Measurements from ENCODE around the gene KRTAP2-2.

Gene KRTAP2-2

DNA sequence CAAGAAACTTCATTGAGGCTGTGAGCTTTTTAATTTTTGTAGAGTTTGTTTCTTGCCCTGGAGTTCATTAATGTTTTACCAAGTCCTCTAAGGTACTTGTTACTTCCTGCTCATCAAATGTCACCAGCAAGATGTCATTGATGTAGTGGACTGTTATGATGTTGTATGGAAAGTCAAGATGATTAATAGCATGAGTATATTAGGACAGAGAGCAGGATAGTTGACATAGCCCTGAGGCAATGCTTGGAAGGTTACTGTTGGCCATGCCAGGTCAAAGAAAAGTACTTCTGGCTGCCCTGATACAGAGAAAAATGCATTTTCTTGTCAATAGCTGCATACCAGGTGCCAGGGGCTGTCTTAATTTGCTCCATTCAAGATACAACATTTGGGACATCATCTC is 34.7 kb downstream of the KRTAP2-2 start:
- no peak for DNase-seq

GRCh38 chr17:41019415-41019814 is 35.6 kb downstream of the KRTAP2-2 start:
- DNase-seq = no peak

DNA sequence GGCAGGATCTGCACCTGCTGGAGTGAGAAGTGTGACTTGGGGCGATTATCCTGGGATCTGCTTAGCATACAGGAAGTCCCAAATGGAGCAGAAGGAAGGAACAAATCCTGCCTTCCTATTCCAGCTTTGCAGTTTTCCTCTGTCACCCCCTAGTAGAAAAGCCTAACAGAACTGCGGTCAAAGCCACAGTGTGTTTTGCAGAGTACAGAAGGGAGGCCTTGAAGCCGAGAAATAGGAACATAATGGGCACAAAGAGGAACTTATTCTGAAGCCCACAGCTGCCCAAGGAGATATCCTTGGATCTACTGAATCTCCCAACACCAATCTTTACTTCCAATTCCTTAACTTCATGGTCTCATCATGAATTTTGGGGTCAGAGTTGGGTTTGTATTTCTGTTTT is 36.5 kb downstream of the KRTAP2-2 start:
- DNase-seq = no peak

GRCh38 chr17:41016578-41017215 is 38.3 kb downstream of the KRTAP2-2 start:
- no peak for DNase-seq

- DNase-seq = no peak
These were observed 39.6 kb downstream of the KRTAP2-2 start for GRCh38 chr17:41015454-41015853.

DNA sequence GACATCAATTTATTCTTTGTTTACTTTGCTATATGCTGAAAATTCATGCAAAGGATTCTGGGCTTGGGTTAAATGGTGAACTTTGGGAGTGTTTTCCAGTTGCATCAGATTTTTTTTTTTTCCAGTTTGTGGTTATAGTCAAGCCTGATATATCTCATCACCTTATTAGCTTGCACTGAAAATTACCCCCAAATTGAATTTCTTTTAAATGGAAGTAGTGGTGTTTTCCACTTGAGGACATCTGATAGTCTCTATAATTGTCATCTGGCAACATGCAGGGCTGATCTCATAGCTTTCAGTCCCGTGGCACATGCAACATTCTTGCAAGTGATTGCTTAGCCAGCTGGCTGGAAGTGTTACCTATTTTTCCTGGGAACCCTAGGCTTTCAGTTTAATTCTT is 41.4 kb downstream of the KRTAP2-2 start:
- DNase-seq = no peak

DNA sequence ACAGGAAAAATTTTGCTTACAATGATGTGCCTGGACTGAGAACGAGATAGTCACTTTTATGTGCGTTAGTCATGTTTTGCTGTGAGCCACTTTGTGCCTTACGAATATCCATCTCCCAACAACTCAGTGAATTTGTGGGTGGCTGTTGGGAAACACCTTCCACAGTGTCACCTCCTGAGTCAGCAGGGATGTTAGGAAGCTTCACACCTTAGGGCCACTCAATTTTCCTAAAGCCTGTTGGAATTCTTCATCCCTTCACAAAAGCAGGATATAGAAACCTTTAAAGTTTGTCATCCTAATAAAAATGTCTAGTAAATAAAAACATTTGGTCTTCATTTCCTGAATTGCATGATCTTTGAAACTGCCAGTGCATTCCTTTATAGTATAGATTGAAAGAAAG is 41.8 kb downstream of the KRTAP2-2 start:
- DNase-seq = no peak

DNA sequence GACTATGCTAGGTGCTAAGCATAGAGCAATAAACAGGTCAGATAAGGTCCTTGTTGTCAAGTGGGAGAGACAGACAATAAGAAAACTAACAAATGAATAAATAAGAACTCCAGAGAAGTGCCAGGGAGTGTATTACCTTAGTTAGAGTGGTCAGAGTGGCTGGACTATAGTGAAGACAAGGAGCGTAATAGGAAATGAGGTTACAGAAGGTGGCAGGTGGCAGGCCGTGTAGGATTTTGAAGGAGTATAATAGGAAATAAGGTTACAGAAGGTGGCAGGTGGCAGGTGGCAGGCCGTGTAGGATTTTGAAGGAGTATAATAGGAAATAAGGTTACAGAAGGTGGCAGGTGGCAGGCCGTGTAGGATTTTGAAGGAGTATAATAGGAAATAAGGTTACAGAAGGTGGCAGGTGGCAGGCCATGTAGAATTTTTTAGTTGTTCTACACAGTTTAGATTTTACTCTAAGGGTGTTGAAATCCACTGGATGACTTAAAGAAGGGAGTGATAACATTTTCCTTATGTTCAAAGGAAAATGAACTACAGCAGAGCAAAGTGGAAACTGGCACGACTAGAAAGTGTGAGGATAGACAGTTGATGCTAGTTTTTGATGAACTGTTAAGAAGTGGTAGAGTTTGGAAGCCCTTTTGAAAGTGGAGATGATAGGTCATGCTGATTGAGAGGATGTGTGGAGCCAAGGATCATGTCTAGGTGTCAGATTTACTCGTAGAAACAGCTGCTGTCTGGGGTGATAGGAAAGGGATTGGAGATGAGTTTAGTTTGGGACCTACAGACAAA is 42.5 kb downstream of the KRTAP2-2 start:
- DNase-seq = no peak

- DNase-seq = no peak
These were observed 44.6 kb downstream of the KRTAP2-2 start for GRCh38 chr17:41010441-41010840.

- no peak for DNase-seq
These were observed 45.1 kb downstream of the KRTAP2-2 start for GRCh38 chr17:41009936-41010335.

GRCh38 chr17:41009301-41009760 is 45.7 kb downstream of the KRTAP2-2 start:
- DNase-seq = no peak

- no peak for DNase-seq
These were observed 46.2 kb downstream of the KRTAP2-2 start, which contains the start of gene KRTAP3-1 for GRCh38 chr17:41008811-41009210. Gene KRTAP3-1, minus strand, starts transcription at chr17:41009128. Its CDS starts 54 bp downstream, at chr17:41009074.

All from activated CD4-positive, CD25-positive, alpha-beta regulatory T cell (primary cell).